OCI-LY1 (cell line): Measurements from ENCODE around the gene KNCN.

Source experiments
- CTCF ChIP-seq: fragments of 200-600 bp; sonication (generic), shearing (Covaris generic); IDR thresholded peaks from 2 replicates; pipeline ENCODE4 v1.5.1; 2017; ENCODE audit warnings: mild to moderate bottlenecking, antibody characterized with exemption, low read length, moderate library complexity, mixed read lengths
- EZH2 ChIP-seq: fragments of 200-600 bp; sonication (generic), shearing (Covaris generic); IDR thresholded peaks from 2 replicates; pipeline ENCODE4 v1.8.0; 2017; ENCODE audit warnings: borderline replicate concordance, mixed run types, mild to moderate bottlenecking, antibody characterized with exemption, low read length, moderate library complexity, mixed read lengths

DNA sequence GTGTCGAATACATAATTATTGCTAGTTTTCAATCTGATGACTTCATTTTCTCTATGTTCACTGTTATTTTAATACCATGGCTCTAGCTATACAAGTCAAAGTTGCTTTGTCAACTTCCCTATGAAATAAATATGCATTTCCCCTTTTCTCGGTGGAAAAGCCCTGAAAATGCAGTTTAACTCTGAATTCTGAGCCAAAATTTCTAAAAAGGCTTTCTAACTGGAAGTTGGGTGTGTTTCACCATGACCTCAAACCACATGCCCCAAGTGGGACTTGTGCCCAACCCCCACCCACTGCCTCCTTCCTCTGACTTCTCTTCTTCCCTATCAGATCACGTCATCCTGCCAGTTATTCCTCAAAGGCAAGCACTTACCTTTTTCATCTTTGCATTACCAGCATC, 43.7 kb upstream of the KNCN start:
- TF ChIP-seq CTCF (no peak), EZH2 (no peak)
